Hepatocyte (in vitro differentiated cells): ENCODE data around the gene PTPRN2. TPM values are rescaled to one million over a fixed set of nuclear protein-coding genes. Genes with fewer than 3 reads are reported as not detected.
A peak's percentile ranks its signal among the peaks of the same experiment; 100 is the strongest.

Experiments
- DNase-seq: peaks from one replicate; pipeline ENCODE4 v3.0.0-alpha.2; 2016; ENCODE audit warnings: low spot score
- H2AFZ ChIP-seq: fragments of 200-600 bp; sonication (generic); 2 replicates; pipeline ENCODE4 v1.6.0; 2016; ENCODE audit warnings: antibody characterized with exemption, mild to moderate bottlenecking
- H3K27ac ChIP-seq: fragments of 200-600 bp; sonication (generic); 2 replicates; pipeline ENCODE4 v1.5.1; 2016; ENCODE audit warnings: mild to moderate bottlenecking
- H3K27me3 ChIP-seq: fragments of 200-600 bp; sonication (generic); 2 replicates; pipeline ENCODE4 v1.6.1; 2016
- H3K36me3 ChIP-seq: fragments of 200-600 bp; sonication (generic); replicated peaks from 2 replicates; pipeline ENCODE4 v1.5.1; 2016; ENCODE audit warnings: low read depth; ENCODE audit not compliant: insufficient read depth
- H3K4me1 ChIP-seq: fragments of 200-600 bp; sonication (generic); 2 replicates; pipeline ENCODE4 v1.5.1; 2016; ENCODE audit warnings: mild to moderate bottlenecking, moderate library complexity; ENCODE audit not compliant: insufficient read depth
- H3K4me2 ChIP-seq: fragments of 200-600 bp; sonication (generic); 2 replicates; pipeline ENCODE4 v1.6.0; 2016
- H3K4me3 ChIP-seq: fragments of 200-600 bp; sonication (generic); 2 replicates; pipeline ENCODE4 v1.5.1; 2016; ENCODE audit warnings: mild to moderate bottlenecking
- H3K79me2 ChIP-seq: fragments of 200-600 bp; sonication (generic); 2 replicates; pipeline ENCODE4 v1.6.0; 2017; ENCODE audit warnings: mild to moderate bottlenecking
- H3K9me2 ChIP-seq: fragments of 200-600 bp; sonication (generic); replicated peaks from 2 replicates; pipeline ENCODE4 v1.6.0; 2017; ENCODE audit warnings: mild to moderate bottlenecking; ENCODE audit not compliant: insufficient read depth
- H3K9me3 ChIP-seq: fragments of 200-600 bp; sonication (generic); 2 replicates; pipeline ENCODE4 v1.5.1; 2016; ENCODE audit warnings: low read depth, mild to moderate bottlenecking
- H4K20me1 ChIP-seq: fragments of 200-600 bp; sonication (generic); 2 replicates; pipeline ENCODE4 v1.6.0; 2016; ENCODE audit warnings: mild to moderate bottlenecking; ENCODE audit not compliant: insufficient read depth, poor library complexity, severe bottlenecking
- EZH2 ChIP-seq: fragments of 200-600 bp; sonication (generic); IDR thresholded peaks from 2 replicates; pipeline ENCODE4 v1.6.1; 2016; ENCODE audit warnings: antibody characterized with exemption, mild to moderate bottlenecking, borderline replicate concordance
- EZH2phosphoT487 ChIP-seq: fragments of 200-600 bp; sonication (generic); IDR thresholded peaks from one replicate; pipeline ENCODE4 v1.6.1; 2018; ENCODE audit warnings: antibody characterized with exemption, mild to moderate bottlenecking, low read depth, moderate library complexity; ENCODE audit not compliant: unreplicated experiment, severe bottlenecking
- whole genome bisulfite sequencing: methylation state at CpG from one replicate; pipeline ENCODE4 v1.1.6; 2016; ENCODE audit warnings: low lambda C conversion rate; ENCODE audit errors: missing lambda C conversion rate; 5-methylcytosine and 5-hydroxymethylcytosine counted together
- polyA plus RNA-seq: library from polyadenylated mRNA; unstranded; fragments of >200 nt; fragmentation: Nextera tagmentation; extraction: Ambion mirVana; gene quantifications from 2 replicates; pipeline ENCODE4 v1.2.1, GENCODE V29; 2016
- total RNA-seq: library from RNA; depleted of rRNA; stranded (reverse); fragments of >200 nt; gene quantifications from 2 replicates; pipeline ENCODE4 v1.2.3, GENCODE V29; 2014
- TF ChIP-seq, protein P1 (sequence below): fragments of 200-600 bp; sonication (generic); IDR thresholded peaks from 2 replicates; pipeline ENCODE4 v1.5.1; 2016; ENCODE audit warnings: antibody characterized with exemption, mild to moderate bottlenecking; ENCODE audit not compliant: poor library complexity

PTPRN2 gene
- total and polyA plus RNA-seq, 2 experiments from 2014 or later, result 2.1 to 3.3 TPM

DNA sequence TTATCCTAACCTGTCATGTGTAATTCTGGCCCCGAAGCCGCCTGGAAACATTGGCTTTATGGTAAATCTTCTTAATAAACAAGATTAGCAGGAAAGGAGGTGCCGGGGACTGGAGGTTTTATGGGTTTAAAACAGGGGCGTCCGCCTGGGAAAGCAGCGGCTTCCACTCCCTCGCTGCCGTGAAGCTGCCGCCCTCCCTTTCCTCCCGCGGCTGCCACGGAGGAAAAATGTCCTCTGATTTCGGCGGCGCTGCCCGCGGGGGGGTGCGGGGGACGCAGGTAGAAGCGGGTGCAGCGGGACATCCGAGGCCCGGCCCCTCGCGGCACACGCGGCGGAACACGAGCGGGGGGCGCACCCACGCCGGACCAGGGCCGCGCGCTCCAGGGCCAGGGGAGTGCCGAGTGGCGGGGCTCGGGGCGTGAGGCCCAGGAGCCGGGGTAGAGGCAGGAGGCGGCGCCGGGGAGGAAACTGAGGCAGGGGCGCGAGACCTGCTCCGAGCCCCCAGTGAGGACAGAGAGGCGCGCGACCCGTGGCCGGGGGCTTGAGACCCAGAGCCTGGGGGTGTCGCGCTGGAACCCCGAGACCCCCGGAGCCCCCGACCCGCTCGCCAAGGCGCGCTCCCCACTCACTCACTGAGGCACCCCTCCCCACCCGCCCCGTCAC lies 993 bp downstream of the PTPRN2 start:
- Histone ChIP-seq H3K4me1 (peaks cover 12% of the 10 kb centered on the region), H3K4me2 (peak overlapping the region; percentile 97), H3K9me3 (no peaks in the 10 kb centered on the region), H3K9me2 (no peaks in the 10 kb centered on the region), H3K27me3 (peaks cover 33% of the 10 kb centered on the region), H2AFZ (no peak overlapping the region), H3K27ac (no peak overlapping the region), H3K36me3 (no peaks in the 10 kb centered on the region), H4K20me1 (no peaks in the 10 kb centered on the region), H3K4me3 (no peak overlapping the region), H3K79me2 (no peaks in the 10 kb centered on the region)
- no peak for DNase-seq
- no peak for TF ChIP-seq EZH2phosphoT487
- peak; percentile 60 for TF ChIP-seq EZH2
- 18% methylated on average over 22 of the region's 63 CpGs for WGBS

DNA sequence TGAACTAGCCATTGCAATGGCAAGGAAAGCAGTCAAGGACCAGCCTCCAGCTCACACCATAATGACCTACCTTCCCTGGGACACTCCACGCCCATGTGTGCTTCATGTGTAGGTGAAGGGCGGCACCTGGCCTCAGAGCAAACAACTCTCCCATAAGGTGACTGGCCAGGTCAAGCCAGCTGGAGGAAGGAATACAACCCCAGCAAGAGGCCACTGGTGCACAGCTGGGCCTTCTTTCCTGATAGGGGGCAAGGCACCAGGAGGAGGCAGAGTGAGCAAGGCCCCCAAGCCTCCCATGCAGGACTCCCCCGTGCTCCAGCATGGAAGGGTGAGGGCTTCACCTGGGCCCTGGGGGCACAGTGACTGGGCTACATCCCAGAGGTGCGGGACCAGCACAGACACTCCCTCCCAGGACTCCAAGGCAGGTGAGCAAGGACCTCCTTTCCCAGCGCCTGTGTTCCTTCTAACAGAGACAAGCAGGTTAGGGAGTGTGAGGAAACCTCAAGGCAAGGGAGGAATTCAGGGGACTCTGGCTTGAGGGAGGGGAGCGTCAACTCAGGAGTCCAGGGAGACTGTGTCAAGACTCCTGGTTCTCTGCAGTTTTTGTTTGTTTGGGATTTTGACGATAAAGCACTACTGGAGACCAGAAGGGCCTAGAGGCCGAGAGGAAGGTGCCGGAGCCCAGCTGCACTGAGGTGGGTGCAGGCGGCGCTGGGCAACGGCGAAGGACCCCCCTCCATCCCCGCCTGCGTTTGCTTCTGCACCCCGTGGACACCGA lies 1.7 kb downstream of the PTPRN2 start:
- H3K4me3 ChIP-seq, result no peak overlapping the region
- H3K79me2 ChIP-seq, result no peaks in the 10 kb centered on the region
- H4K20me1 ChIP-seq, result no peaks in the 10 kb centered on the region
- DNase-seq, result no peak
- WGBS, result 68% methylated on average over 17 of the region's 17 CpGs
- peaks cover 33% of the 10 kb centered on the region for H3K27me3 ChIP-seq
- no peak overlapping the region for H3K27ac ChIP-seq
- no peaks in the 10 kb centered on the region for H3K9me3 ChIP-seq
- no peaks in the 10 kb centered on the region for H3K36me3 ChIP-seq
- H3K9me2 ChIP-seq, result no peaks in the 10 kb centered on the region
- H3K4me1 ChIP-seq, result peaks cover 20% of the 10 kb centered on the region
- TF ChIP-seq, protein P1, sequence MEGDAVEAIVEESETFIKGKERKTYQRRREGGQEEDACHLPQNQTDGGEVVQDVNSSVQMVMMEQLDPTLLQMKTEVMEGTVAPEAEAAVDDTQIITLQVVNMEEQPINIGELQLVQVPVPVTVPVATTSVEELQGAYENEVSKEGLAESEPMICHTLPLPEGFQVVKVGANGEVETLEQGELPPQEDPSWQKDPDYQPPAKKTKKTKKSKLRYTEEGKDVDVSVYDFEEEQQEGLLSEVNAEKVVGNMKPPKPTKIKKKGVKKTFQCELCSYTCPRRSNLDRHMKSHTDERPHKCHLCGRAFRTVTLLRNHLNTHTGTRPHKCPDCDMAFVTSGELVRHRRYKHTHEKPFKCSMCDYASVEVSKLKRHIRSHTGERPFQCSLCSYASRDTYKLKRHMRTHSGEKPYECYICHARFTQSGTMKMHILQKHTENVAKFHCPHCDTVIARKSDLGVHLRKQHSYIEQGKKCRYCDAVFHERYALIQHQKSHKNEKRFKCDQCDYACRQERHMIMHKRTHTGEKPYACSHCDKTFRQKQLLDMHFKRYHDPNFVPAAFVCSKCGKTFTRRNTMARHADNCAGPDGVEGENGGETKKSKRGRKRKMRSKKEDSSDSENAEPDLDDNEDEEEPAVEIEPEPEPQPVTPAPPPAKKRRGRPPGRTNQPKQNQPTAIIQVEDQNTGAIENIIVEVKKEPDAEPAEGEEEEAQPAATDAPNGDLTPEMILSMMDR, result no peak
- TF ChIP-seq EZH2phosphoT487 (no peak), EZH2 (no peak)
- no peak overlapping the region for H2AFZ ChIP-seq
- peak overlapping the region; percentile 97 for H3K4me2 ChIP-seq

DNA sequence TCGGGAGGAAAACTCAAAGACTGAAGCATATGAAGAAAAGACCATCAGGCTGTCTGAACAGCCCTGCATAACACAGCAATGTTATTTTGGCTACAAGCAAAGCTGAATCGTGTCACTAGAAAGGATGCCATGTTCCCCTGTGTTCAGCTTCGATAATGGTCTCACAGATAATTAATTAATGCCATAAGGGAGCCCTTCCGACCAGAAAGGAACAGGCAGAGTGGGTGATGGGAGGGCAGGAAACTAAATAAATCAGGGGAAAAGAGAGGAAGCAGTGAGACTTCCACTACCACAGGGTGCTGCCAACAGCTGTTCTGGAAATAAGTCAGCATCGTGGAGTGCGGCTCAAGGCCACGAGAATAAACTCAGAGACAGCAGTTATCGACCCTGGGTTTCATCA lies 3.2 kb downstream of the PTPRN2 start:
- Histone ChIP-seq H3K79me2 (no peaks in the 10 kb centered on the region), H4K20me1 (no peaks in the 10 kb centered on the region), H3K9me3 (no peaks in the 10 kb centered on the region), H3K4me1 (peaks cover 23% of the 10 kb centered on the region), H3K27ac (no peak overlapping the region), H3K9me2 (no peaks in the 10 kb centered on the region), H3K4me3 (no peak overlapping the region), H3K4me2 (no peak overlapping the region), H3K27me3 (peaks cover 33% of the 10 kb centered on the region), H2AFZ (no peak overlapping the region), H3K36me3 (no peaks in the 10 kb centered on the region)
- DNase-seq, result no peak
- TF ChIP-seq, protein P1, result no peak
- no peak for TF ChIP-seq EZH2
- TF ChIP-seq EZH2phosphoT487, result no peak
- WGBS, result 84% methylated on average over 8 of the region's 8 CpGs

DNA sequence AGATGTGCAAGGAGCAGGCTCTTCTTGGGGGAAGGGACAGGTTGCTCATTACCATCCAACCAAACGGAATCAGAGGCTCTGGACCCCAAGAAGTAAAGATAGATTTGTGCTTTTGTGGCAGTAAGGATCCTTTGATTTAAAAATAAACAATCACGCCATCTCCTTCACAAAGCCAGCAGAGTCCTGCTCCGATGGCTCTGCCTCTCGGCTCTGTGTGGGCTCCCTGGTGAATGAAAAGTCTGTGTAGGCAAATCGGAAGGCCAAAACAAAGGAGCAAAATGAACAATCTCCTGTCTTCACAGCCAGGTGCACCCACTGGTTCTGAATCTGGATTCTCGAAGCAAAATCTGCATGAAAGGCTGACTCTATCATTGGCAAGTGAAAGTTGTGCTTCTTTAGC lies 3.8 kb downstream of the PTPRN2 start:
- 81% methylated on average over 6 of the region's 6 CpGs for WGBS
- Histone ChIP-seq H3K79me2 (no peaks in the 10 kb centered on the region), H3K9me3 (no peaks in the 10 kb centered on the region), H4K20me1 (no peaks in the 10 kb centered on the region), H3K4me3 (no peak overlapping the region), H3K9me2 (no peaks in the 10 kb centered on the region), H2AFZ (no peak overlapping the region), H3K27ac (no peak overlapping the region), H3K4me2 (no peak overlapping the region), H3K27me3 (peaks cover 33% of the 10 kb centered on the region), H3K4me1 (peaks cover 23% of the 10 kb centered on the region), H3K36me3 (no peaks in the 10 kb centered on the region)
- DNase-seq, result no peak
- TF ChIP-seq, protein P1, result no peak
- TF ChIP-seq EZH2phosphoT487 (no peak), EZH2 (no peak)
